LNCAP (cell line): ENCODE data around the gene TTC28.

ENCODE experiments used
- TF ChIP-seq, protein P1 (sequence below): fragments of 450-650 bp; IDR thresholded peaks from 2 replicates; pipeline ENCODE4 v1.5.1; 2017; ENCODE audit warnings: mild to moderate bottlenecking

The TTC28 gene

DNA sequence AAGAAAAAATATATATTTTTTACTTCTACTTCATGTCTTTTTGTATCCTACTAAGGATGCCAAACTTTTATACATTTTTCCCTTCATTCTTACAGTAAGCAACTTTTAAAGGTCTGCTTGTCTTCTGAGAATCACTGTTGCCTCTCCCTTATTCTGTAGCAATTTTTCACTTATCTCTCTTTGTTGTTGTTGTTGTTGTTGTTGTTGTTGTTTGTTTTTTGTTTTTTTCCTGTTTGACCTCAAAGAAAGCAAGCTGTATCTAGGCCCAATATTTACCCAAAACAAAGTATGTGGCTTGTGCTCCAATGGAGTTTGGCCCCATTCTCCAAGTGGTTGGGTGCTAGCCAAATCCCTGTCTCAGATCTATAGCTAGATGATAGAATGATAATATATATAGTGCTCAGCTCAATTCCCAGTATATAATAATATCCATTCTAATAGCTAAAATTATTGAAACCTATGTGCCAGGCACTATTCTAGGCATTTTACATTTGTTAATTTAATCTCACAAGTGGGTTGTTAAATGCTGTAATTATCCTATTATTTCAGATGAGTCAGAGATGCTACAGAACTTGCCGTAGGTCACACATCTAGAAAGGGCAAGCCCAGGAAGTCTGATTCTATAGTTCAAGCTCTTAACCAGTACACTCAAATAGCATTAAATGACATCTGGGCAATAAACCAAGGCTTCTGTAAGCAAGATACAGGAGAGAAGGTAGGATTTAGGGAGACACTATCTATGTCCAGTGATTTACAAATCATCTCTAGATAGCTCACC lies 555.5 kb downstream of the TTC28 start:
- TF ChIP-seq, protein P1, sequence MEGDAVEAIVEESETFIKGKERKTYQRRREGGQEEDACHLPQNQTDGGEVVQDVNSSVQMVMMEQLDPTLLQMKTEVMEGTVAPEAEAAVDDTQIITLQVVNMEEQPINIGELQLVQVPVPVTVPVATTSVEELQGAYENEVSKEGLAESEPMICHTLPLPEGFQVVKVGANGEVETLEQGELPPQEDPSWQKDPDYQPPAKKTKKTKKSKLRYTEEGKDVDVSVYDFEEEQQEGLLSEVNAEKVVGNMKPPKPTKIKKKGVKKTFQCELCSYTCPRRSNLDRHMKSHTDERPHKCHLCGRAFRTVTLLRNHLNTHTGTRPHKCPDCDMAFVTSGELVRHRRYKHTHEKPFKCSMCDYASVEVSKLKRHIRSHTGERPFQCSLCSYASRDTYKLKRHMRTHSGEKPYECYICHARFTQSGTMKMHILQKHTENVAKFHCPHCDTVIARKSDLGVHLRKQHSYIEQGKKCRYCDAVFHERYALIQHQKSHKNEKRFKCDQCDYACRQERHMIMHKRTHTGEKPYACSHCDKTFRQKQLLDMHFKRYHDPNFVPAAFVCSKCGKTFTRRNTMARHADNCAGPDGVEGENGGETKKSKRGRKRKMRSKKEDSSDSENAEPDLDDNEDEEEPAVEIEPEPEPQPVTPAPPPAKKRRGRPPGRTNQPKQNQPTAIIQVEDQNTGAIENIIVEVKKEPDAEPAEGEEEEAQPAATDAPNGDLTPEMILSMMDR: no peak

DNA sequence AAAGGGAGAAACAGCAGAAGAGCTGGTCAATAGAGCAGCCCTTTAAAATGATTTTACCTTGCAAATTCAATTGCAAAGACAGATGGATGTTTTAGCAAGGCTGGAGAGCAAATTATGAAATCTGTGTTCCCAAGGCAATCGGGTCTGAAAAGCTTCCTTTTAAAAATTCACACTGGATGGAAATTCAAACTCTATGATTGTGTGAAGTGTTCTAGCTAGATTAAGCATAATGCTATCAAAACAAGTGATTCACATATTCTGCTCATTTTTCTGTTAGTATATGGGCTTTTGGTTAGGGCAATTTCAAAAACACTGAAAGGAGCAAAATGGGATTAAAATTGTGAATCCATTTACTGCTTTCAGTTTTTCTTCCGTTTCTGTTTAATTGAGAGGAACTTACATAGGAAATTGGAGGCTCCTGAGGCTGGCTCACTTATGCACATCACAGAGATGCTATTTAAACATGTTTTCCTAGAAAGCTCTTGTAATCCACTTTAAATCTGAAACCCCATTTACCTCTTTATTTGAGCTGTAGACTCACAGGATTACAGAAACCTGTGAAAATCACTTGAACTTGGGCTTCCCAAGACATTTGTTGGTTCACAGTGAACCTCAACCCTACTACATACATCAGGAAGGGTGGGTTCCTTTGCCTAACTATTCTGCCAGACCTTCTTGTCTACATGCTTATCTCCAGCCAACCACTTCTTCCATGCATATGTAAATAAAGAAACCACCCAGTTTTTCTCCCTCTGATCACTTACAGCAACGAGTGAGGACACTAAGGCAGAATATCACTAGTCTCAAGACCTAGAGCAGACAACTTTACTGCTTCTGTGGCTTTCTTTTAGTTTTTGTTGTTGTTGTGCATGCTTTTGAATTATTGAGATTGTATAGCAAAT lies 558.7 kb downstream of the TTC28 start:
- TF ChIP-seq, protein P1: no peak

DNA sequence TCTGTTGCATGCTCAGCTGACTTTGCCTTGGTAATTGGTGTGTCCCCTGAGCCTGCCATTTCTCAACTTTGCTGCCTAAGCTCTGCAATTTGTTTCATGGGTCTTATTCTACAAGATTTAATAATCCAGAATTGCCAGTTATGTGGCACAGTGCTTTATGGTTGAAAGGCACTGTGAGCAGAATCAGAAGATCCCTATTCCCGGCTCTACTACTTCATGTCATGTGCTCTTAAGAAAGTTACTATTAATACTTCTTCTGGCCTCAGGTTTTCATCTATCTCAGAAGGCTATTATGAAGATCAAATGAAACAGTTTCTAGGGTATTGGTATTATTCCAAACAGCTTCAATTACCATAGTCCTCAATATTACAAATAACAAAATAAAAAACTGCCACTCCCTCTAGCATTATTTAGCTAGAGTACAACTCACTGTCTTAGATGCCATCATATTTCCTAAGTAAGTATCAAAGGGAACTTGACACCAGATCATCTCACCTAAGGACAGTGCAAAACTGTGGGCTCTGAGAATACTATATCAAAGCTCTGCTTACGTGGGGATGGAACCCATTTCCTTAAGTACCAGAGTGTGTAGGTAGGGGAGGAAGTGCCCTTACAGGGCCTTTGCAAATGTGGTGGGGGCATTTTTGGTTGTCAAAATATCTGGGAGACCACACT lies 560.5 kb downstream of the TTC28 start:
- TF ChIP-seq, protein P1: no peak

DNA sequence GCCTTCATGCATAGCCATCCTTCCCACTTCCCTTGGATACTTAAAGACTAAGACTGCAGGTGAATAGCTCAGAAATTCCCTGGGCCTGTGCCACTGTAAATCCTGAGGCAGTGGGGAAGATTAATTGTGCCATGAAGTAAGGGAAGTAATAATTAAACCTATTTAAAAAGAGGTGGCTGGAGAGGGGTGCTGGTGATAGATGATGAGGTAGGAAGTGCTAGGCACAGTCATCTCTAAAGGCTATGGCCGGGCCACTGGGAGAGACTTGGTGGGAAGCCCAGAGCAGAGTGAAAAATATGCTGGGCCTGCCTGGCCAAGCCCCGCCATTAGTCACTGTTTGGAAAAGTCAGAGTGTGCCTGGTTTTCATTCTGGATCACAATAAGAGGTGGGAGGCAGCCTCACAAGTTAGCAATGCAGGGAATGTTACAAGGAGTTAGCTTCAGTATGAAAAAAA lies 563.4 kb downstream of the TTC28 start:
- TF ChIP-seq, protein P1: no peak

DNA sequence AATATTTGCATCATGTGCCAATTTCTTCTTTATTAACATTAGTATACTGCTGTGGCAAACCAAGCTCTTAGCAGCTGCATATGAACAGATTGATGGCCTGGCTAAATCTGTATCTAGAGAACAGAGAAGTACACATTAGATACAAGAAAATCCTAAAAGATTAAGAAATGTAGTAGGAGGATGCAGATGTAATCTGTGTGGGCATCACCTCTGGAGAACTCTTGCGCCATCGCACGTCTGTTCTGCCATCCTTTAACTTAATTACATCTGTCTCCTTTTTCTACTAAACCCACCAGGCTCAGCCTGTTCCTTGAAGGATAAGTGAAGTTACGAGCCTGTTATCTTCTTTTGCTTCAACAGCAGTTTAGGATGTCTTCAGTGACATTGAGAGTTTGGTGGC lies 564.2 kb downstream of the TTC28 start:
- TF ChIP-seq, protein P1: no peak

DNA sequence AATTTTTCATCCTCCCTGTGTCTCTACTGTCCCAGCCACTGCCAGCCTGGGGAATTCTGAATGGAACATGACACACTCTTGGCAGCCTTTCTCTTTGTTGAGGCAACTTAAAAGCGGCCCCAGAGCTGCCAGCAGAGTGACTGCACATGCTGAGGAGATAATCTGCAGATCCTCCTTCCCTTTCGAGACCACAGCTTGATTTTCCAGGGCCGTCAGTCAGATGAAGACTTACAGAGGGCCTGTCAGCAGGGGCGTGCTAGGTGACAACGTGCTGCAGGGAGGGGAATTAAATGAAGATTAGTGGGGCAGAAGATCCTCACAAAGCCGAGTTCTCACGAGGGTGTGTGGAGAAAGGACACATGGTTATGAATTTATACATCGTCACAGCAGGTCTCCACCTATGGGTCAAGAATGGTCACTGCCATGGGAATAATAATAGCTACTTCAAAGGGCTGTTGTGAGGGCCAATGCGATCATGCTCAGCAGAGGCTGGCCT lies 567.0 kb downstream of the TTC28 start:
- TF ChIP-seq, protein P1: peak; percentile 47; the same call in 1 of the 2 replicates

DNA sequence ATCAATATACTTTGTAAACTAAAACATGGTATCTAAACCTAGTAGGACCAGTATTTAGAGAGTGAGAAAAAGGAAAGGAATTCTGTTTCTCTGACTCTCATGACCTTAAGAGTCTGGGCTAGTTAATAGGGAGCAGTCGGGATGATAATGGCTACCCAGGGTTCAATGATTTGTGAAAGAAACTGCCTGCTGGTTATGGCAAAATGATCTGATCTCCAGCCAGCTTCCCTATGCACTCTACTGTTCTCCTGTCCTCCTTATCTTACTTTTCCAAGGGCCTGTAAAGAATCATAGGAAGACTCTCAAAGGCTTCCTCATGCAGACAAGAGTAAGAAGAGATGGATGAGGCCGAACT lies 567.5 kb downstream of the TTC28 start:
- TF ChIP-seq, protein P1: no peak
